HepG2 (cell line): ENCODE results near the gene IL18R1. TPM values are rescaled to one million over a fixed set of nuclear protein-coding genes. Genes with fewer than 3 reads are reported as not detected.

ENCODE experiments used
- ATF7 ChIP-seq, 2 experiments: fragments of 450-650 bp in 1 of 2; sonication (generic) in 1 of 2; formaldehyde crosslinking in 1 of 2; IDR thresholded peaks; 2 replicates each; pipeline versions ENCODE4 v1.4.0 to v1.6.1; 2016 to 2020; ENCODE audit warnings: antibody characterized with exemption in 1 of 2, mild to moderate bottlenecking in 1 of 2, missing genetic modification reagents in 1 of 2
- HNRNPK ChIP-seq: fragments of 200-400 bp; formaldehyde crosslinking; IDR thresholded peaks from 2 replicates; pipeline ENCODE4 v1.6.1; 2018; ENCODE audit warnings: low read length, low read depth, moderate library complexity, mild to moderate bottlenecking; ENCODE audit not compliant: poor library complexity, severe bottlenecking
- KAT7 ChIP-seq: IDR thresholded peaks from 2 replicates; pipeline ENCODE4 v1.6.1; 2018; ENCODE audit warnings: borderline replicate concordance, missing compliant biosample characterization
- MLLT10 ChIP-seq: sonication (generic); formaldehyde crosslinking; IDR thresholded peaks from 2 replicates; pipeline ENCODE4 v1.4.0; 2020; ENCODE audit warnings: missing genetic modification reagents
- PAX8 ChIP-seq: sonication (generic); formaldehyde crosslinking; IDR thresholded peaks from 2 replicates; pipeline ENCODE4 v1.8.0; 2022; ENCODE audit warnings: mild to moderate bottlenecking, missing genetic modification reagents, borderline replicate concordance
- ZC3H13 ChIP-seq: sonication (generic); formaldehyde crosslinking; IDR thresholded peaks from 2 replicates; pipeline ENCODE4 v1.8.1; 2023; ENCODE audit warnings: mild to moderate bottlenecking, missing genetic modification reagents, moderate library complexity
- ZNF282 ChIP-seq: fragments of 450-650 bp; IDR thresholded peaks from 2 replicates; pipeline ENCODE4 v1.6.1; 2018; ENCODE audit not compliant: partially characterized antibody
- ZNF562 ChIP-seq: sonication (generic); formaldehyde crosslinking; IDR thresholded peaks from 2 replicates; pipeline ENCODE4 v1.8.0; 2022; ENCODE audit warnings: missing genetic modification reagents, borderline replicate concordance
- ZNF724P ChIP-seq: sonication (generic); formaldehyde crosslinking; IDR thresholded peaks from 2 replicates; pipeline ENCODE4 v1.8.0; 2022; ENCODE audit warnings: missing genetic modification reagents, borderline replicate concordance
- polyA plus RNA-seq, 8 experiments: library from polyadenylated mRNA; depleted of rRNA in 3 of 8; stranded (reverse) in 7 of 8; unstranded in 1 of 8; fragments of >200 nt; fragmentation: Illumina TruSeq in 4 of 8; extraction: Trizol in 4 of 8; gene quantifications; 2 replicates each; pipeline versions ENCODE4 v1.2.1 to v1.2.3, GENCODE V29; 2011 to 2016; ENCODE audit warnings: low read depth in 4 of 8, missing spikeins in 1 of 8, mixed read lengths in 1 of 8; ENCODE audit not compliant: insufficient read depth in 1 of 8
- total RNA-seq, 5 experiments: library from RNA; depleted of rRNA; stranded (reverse); fragments of >200 nt; fragmentation: Illumina TruSeq; extraction: Trizol; gene quantifications; 2 replicates each; pipeline ENCODE4 v1.2.3, GENCODE V29; 2016; ENCODE audit warnings: low read depth in 1 of 5
- TF ChIP-seq, protein P1 (sequence below): sonication (generic); formaldehyde crosslinking; IDR thresholded peaks from 2 replicates; pipeline ENCODE4 v1.8.0; 2022; ENCODE audit warnings: mild to moderate bottlenecking, missing genetic modification reagents
- TF ChIP-seq, protein P2 (sequence below): sonication (generic); formaldehyde crosslinking; IDR thresholded peaks from 2 replicates; pipeline ENCODE4 v1.5.0; 2020; ENCODE audit warnings: mild to moderate bottlenecking, missing genetic modification reagents
- TF ChIP-seq, protein P3 (sequence below): sonication (generic); formaldehyde crosslinking; IDR thresholded peaks from 2 replicates; pipeline ENCODE4 v1.9.0; 2021; ENCODE audit warnings: missing genetic modification reagents, borderline replicate concordance
- TF ChIP-seq, protein P4 (sequence below): sonication (generic); formaldehyde crosslinking; IDR thresholded peaks from 2 replicates; pipeline ENCODE4 v1.8.0; 2022; ENCODE audit warnings: mild to moderate bottlenecking, missing genetic modification reagents; ENCODE audit not compliant: insufficient replicate concordance
- TF ChIP-seq, protein P5 (sequence below): sonication (generic); formaldehyde crosslinking; conservative IDR thresholded peaks from 2 replicates; pipeline ENCODE4 v1.8.0; 2022; ENCODE audit warnings: low read depth, missing genetic modification reagents

Gene IL18R1
- total and polyA plus RNA-seq, 2 of the 13 experiments (the other 11 are each of a cell fraction or from before 2014, with no cell fraction given): 0.01 to 0.04 TPM

DNA sequence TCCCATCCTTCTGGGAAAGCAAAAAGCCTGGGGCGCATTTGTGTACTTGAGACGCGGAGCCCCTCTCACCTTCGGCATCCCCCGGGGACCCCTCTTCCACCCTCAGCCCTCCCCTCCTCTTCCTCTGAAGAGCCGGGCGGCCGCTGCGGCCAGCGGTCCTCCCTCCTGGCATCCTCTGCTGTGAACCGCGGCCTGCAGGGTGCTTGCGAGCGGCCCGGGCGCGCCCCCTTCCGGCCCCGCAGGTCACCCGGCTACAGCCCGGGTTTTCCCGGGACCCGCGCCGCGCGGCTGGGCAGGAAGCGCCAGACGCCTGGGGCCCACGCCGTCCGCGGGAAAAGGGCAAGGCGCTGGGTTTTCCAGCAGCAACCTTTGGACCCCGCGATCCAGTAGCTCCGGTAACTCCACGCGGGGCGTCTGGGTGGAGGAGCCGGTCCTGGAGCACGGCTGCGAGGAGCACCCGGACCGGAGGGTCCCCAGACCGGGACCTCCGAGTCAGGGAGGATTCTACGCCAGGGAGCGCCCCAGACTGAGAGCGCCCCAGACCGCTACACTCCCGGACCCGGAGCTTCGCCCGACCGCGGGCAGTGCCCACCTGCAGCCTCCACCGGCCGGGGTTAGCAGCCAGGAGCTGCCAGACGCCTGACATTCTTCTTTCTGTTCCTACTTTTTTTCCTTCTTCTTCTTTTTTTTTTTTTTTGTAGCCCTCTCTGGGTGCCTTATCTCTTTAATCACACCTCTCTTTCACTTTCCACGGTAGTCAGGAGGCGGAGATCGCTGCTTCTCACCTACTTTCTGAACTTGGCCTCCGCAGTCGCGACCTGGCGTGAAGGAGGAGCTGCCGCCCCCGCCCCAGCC lies at the start of gene IL18R1 (continued):
- TF ChIP-seq PAX8 (CRISPR knock-in tag) (0 out of 2 replicates have a peak, but pooled peaks have one; percentile 68), KAT7 (CRISPR knock-in tag) (peak; percentile 84), MLLT10 (CRISPR knock-in tag) (no peak), ZNF562 (no peak), ZNF724P (CRISPR knock-in tag) (no peak; the same call in 1 of the 2 replicates), ATF7 (IDR thresholded peaks at IDR 0.05) (no peak), ATF7 (CRISPR knock-in tag; IDR thresholded peaks at IDR 0.05) (no peak), ZNF282 (no peak), ZC3H13 (CRISPR knock-in tag) (no peak), HNRNPK (peak; percentile 97)
- TF ChIP-seq, protein P1, sequence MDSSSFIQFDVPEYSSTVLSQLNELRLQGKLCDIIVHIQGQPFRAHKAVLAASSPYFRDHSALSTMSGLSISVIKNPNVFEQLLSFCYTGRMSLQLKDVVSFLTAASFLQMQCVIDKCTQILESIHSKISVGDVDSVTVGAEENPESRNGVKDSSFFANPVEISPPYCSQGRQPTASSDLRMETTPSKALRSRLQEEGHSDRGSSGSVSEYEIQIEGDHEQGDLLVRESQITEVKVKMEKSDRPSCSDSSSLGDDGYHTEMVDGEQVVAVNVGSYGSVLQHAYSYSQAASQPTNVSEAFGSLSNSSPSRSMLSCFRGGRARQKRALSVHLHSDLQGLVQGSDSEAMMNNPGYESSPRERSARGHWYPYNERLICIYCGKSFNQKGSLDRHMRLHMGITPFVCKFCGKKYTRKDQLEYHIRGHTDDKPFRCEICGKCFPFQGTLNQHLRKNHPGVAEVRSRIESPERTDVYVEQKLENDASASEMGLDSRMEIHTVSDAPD (CRISPR knock-in tag): no peak
- TF ChIP-seq, protein P2, sequence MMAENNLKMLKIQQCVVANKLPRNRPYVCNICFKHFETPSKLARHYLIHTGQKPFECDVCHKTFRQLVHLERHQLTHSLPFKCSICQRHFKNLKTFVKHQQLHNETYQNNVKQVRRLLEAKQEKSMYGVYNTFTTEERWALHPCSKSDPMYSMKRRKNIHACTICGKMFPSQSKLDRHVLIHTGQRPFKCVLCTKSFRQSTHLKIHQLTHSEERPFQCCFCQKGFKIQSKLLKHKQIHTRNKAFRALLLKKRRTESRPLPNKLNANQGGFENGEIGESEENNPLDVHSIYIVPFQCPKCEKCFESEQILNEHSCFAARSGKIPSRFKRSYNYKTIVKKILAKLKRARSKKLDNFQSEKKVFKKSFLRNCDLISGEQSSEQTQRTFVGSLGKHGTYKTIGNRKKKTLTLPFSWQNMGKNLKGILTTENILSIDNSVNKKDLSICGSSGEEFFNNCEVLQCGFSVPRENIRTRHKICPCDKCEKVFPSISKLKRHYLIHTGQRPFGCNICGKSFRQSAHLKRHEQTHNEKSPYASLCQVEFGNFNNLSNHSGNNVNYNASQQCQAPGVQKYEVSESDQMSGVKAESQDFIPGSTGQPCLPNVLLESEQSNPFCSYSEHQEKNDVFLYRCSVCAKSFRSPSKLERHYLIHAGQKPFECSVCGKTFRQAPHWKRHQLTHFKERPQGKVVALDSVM (CRISPR knock-in tag): peak; percentile 15; the same call in 1 of the 2 replicates
- TF ChIP-seq, protein P3, sequence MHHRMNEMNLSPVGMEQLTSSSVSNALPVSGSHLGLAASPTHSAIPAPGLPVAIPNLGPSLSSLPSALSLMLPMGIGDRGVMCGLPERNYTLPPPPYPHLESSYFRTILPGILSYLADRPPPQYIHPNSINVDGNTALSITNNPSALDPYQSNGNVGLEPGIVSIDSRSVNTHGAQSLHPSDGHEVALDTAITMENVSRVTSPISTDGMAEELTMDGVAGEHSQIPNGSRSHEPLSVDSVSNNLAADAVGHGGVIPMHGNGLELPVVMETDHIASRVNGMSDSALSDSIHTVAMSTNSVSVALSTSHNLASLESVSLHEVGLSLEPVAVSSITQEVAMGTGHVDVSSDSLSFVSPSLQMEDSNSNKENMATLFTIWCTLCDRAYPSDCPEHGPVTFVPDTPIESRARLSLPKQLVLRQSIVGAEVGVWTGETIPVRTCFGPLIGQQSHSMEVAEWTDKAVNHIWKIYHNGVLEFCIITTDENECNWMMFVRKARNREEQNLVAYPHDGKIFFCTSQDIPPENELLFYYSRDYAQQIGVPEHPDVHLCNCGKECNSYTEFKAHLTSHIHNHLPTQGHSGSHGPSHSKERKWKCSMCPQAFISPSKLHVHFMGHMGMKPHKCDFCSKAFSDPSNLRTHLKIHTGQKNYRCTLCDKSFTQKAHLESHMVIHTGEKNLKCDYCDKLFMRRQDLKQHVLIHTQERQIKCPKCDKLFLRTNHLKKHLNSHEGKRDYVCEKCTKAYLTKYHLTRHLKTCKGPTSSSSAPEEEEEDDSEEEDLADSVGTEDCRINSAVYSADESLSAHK: no peak
- TF ChIP-seq, protein P4, sequence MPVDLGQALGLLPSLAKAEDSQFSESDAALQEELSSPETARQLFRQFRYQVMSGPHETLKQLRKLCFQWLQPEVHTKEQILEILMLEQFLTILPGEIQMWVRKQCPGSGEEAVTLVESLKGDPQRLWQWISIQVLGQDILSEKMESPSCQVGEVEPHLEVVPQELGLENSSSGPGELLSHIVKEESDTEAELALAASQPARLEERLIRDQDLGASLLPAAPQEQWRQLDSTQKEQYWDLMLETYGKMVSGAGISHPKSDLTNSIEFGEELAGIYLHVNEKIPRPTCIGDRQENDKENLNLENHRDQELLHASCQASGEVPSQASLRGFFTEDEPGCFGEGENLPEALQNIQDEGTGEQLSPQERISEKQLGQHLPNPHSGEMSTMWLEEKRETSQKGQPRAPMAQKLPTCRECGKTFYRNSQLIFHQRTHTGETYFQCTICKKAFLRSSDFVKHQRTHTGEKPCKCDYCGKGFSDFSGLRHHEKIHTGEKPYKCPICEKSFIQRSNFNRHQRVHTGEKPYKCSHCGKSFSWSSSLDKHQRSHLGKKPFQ (CRISPR knock-in tag): peak; percentile 18
- TF ChIP-seq, protein P5, sequence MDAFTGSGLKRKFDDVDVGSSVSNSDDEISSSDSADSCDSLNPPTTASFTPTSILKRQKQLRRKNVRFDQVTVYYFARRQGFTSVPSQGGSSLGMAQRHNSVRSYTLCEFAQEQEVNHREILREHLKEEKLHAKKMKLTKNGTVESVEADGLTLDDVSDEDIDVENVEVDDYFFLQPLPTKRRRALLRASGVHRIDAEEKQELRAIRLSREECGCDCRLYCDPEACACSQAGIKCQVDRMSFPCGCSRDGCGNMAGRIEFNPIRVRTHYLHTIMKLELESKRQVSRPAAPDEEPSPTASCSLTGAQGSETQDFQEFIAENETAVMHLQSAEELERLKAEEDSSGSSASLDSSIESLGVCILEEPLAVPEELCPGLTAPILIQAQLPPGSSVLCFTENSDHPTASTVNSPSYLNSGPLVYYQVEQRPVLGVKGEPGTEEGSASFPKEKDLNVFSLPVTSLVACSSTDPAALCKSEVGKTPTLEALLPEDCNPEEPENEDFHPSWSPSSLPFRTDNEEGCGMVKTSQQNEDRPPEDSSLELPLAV (CRISPR knock-in tag): no peak
